Ecto neural progenitor cell (in vitro differentiated cells): ENCODE measurements around the gene PIEZO2.
"Not testable (repeated sequence)": the region's sequence is repeated elsewhere in the genome, so short reads cannot be mapped to it uniquely, and the experiment has no call there.

Experiments
- DNase-seq: peaks from one replicate; pipeline ENCODE4 v3.0.0-alpha.2; 2018; ENCODE audit warnings: low spot score

PIEZO2 gene

GRCh38 chr18:10620670-10621329 is 528.6 kb downstream of the PIEZO2 start:
- not testable (repeated sequence) for DNase-seq
